Endothelial cell of umbilical vein (primary cell): ENCODE measurements around the gene CXXC5. TPM values are rescaled to one million over a fixed set of nuclear protein-coding genes. Genes with fewer than 3 reads are reported as not detected.

Source experiments
- BruUV-seq: library from RNA; stranded (reverse); fragments of 400-500 nt; replicated peaks from 2 replicates; lab custom pipeline; 2021; lab: Mats Ljungman, UMichigan
- CTCF ChIA-PET: fragments of 300-600, 350-600 bp; sonication (Branson Sonifier 250); formaldehyde crosslinking; loops from one replicate; lab custom pipeline; 2021; ENCODE audit warnings: antibody characterized with exemption, inconsistent platforms; lab: Charles Lee
- POLR2A ChIA-PET: fragments of 300-600, 350-600 bp; sonication (Branson Sonifier 250); formaldehyde crosslinking; loops from one replicate; lab custom pipeline; 2021; ENCODE audit warnings: antibody characterized with exemption, inconsistent platforms; lab: Charles Lee
- DNase-seq: peaks from one replicate; pipeline ENCODE4 v3.0.0-alpha.2; 2011; ENCODE audit warnings: low read depth, low spot score
- FAIRE-seq: peaks from 2 replicates; lab custom pipeline; 2011; peaks lifted over from hg19 to GRCh38; lab: Jason Lieb, UNC
- H2AFZ ChIP-seq: 2 replicates; pipeline ENCODE4 v1.6.0; 2012; ENCODE audit warnings: low read depth, low read length, control low read depth, inconsistent platforms
- H3K27ac ChIP-seq: 2 replicates; pipeline ENCODE4 v1.5.1; 2011; ENCODE audit warnings: low read depth, mild to moderate bottlenecking, control low read depth, low read length, moderate library complexity; ENCODE audit not compliant: insufficient read depth
- H3K27me3 ChIP-seq, 2 experiments: 2 replicates each; pipeline versions ENCODE4 v1.6.0 to v1.6.1; 2011; ENCODE audit warnings: low read length in 2 of 2, mixed read lengths in 1 of 2; ENCODE audit not compliant: control insufficient read depth in 2 of 2, insufficient read depth in 2 of 2
- H3K36me3 ChIP-seq, 2 experiments: 2 replicates in 1 of 2; 3 replicates in 1 of 2; pipeline ENCODE4 v1.5.1; 2011; ENCODE audit warnings: low read length in 2 of 2, mild to moderate bottlenecking in 1 of 2, moderate library complexity in 1 of 2; ENCODE audit not compliant: control insufficient read depth in 2 of 2, insufficient read depth in 2 of 2; ENCODE audit errors: extremely low read depth in 1 of 2
- H3K4me1 ChIP-seq: 3 replicates; pipeline ENCODE4 v1.5.1; 2011; ENCODE audit warnings: mild to moderate bottlenecking, low read length; ENCODE audit not compliant: control insufficient read depth, insufficient read depth; ENCODE audit errors: extremely low read depth
- H3K4me2 ChIP-seq: 2 replicates; pipeline ENCODE4 v1.6.1; 2011; ENCODE audit warnings: low read length, control low read depth, mixed read lengths; ENCODE audit not compliant: insufficient read depth
- H3K4me3 ChIP-seq, 3 experiments: fragments of 200-600 bp in 1 of 3; sonication (generic), shearing (Covaris generic) in 1 of 3; replicated peaks in 1 of 3; 2 replicates each; pipeline ENCODE4 v1.5.1; 2011 to 2016; ENCODE audit warnings: control low read depth in 3 of 3, low read length in 3 of 3, mild to moderate bottlenecking in 2 of 3, inconsistent platforms in 1 of 3, low read depth in 1 of 3, moderate library complexity in 1 of 3; ENCODE audit not compliant: insufficient read depth in 1 of 3
- H3K79me2 ChIP-seq: 2 replicates; pipeline ENCODE4 v1.6.0; 2012; ENCODE audit warnings: low read length, inconsistent platforms; ENCODE audit not compliant: control insufficient read depth, insufficient read depth
- H3K9ac ChIP-seq: replicated peaks from 2 replicates; pipeline ENCODE3; 2011; ENCODE audit warnings: low read length, control low read depth; ENCODE audit not compliant: insufficient read depth; ENCODE audit errors: extremely low read depth
- H3K9me1 ChIP-seq: replicated peaks from 3 replicates; pipeline ENCODE4 v1.6.0; 2011; ENCODE audit warnings: mild to moderate bottlenecking, low read length; ENCODE audit not compliant: control insufficient read depth, insufficient read depth; ENCODE audit errors: extremely low read depth
- H3K9me3 ChIP-seq: replicated peaks from 2 replicates; pipeline ENCODE4 v1.5.1; 2012; ENCODE audit warnings: low read length, inconsistent platforms; ENCODE audit not compliant: control insufficient read depth, insufficient read depth
- H4K20me1 ChIP-seq: replicated peaks from 2 replicates; pipeline ENCODE3; 2011; ENCODE audit warnings: mild to moderate bottlenecking, low read length; ENCODE audit not compliant: control insufficient read depth, insufficient read depth; ENCODE audit errors: extremely low read depth
- EZH2 ChIP-seq: IDR thresholded peaks from 2 replicates; pipeline ENCODE4 v1.6.1; 2012; ENCODE audit warnings: borderline replicate concordance, low read depth, mild to moderate bottlenecking, moderate library complexity, low read length, inconsistent platforms; ENCODE audit not compliant: severe bottlenecking
- FOS ChIP-seq: IDR thresholded peaks from 2 replicates; pipeline ENCODE4 v1.6.1; 2011; ENCODE audit warnings: mild to moderate bottlenecking, low read length, moderate library complexity, borderline replicate concordance; ENCODE audit not compliant: insufficient read depth
- GATA2 ChIP-seq: IDR thresholded peaks from 2 replicates; pipeline ENCODE4 v1.7.0; 2011; ENCODE audit warnings: low read depth, mild to moderate bottlenecking, moderate library complexity, mixed read lengths, low read length; ENCODE audit not compliant: insufficient read length, insufficient read depth
- JUN ChIP-seq: IDR thresholded peaks from 2 replicates; pipeline ENCODE4 v1.6.1; 2011; ENCODE audit warnings: borderline replicate concordance, low read depth; ENCODE audit not compliant: insufficient read length, insufficient read depth
- MAX ChIP-seq: IDR thresholded peaks from 2 replicates; pipeline ENCODE4 v1.6.1; 2011; ENCODE audit not compliant: insufficient read depth, insufficient read length
- MYC ChIP-seq: IDR thresholded peaks from one replicate; pipeline ENCODE4 v1.6.1; 2011; ENCODE audit warnings: mild to moderate bottlenecking, low read depth, low read length
- POLR2A ChIP-seq: IDR thresholded peaks from 2 replicates; pipeline ENCODE4 v1.6.1; 2012; ENCODE audit warnings: low read depth, mild to moderate bottlenecking, control low read depth, low read length
- POLR2AphosphoS5 ChIP-seq: IDR thresholded peaks from 2 replicates; pipeline ENCODE4 v1.6.1; 2012; ENCODE audit warnings: low read depth, mild to moderate bottlenecking, control low read depth, low read length, moderate library complexity; ENCODE audit not compliant: insufficient read depth
- dilution Hi-C: fragments of 300-500 bp; cut with MboI; formaldehyde crosslinking; loops from one replicate; pipeline ENCODE4 v1.15.0; 2019; ENCODE audit warnings: low sequenced_read_pairs; ENCODE audit not compliant: extremely low pct_ligation_motif_present
- intact Hi-C: fragments of 100-400 bp; cut with micrococcal nuclease; formaldehyde crosslinking; loops from one replicate; pipeline ENCODE4 v1.10.0; 2022
- polyA plus RNA-seq, 4 experiments: library from polyadenylated mRNA; depleted of rRNA in 3 of 4; stranded (reverse) in 3 of 4; unstranded in 1 of 4; fragments of >200 nt; gene quantifications; 2 replicates each; pipeline versions ENCODE4 v1.2.1 to v1.2.3, GENCODE V29; 2011 to 2012; ENCODE audit warnings: missing spikeins in 1 of 4
- total RNA-seq: library from RNA; stranded (reverse); gene quantifications from 2 replicates; pipeline ENCODE4 v1.2.3, GENCODE V29; 2021
- TF ChIP-seq, protein P1 (sequence below), 2 donors: IDR thresholded peaks; 1 replicate in 1 of 2; 2 replicates in 1 of 2; pipeline ENCODE4 v1.5.1; 2011; ENCODE audit warnings: low read length in 2 of 2, mild to moderate bottlenecking in 2 of 2, moderate library complexity in 2 of 2, control low read depth in 1 of 2, inconsistent platforms in 1 of 2, low read depth in 1 of 2; ENCODE audit not compliant: insufficient read depth in 1 of 2; ENCODE audit errors: extremely low read depth in 1 of 2

The CXXC5 gene
- total and polyA plus RNA-seq, 2 donors (not counting 3 experiments of a cell fraction or from before 2014, with no cell fraction given) = 2.7 to 5.5 TPM

DNA sequence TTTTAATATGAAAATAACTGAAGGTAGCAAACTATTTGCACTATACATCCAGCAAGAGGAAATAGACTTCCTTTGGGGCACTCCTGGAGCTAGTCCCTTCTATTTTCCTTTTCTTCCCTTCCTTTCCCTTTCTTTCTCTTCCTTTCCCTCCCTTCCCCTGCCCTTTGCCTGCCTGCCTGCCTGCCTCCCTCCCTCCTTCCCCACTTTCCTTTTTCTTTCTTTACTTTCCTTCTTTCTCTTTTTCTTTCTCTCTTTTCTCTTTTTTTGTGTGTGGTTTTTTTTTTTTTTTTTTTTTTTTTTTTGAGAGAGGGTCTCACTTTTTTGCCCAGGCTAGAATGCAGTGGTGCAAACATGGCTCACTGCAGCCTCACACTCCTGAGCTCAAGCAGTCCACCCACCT lies 17.3 kb upstream of the CXXC5 start:
- dilution Hi-C loops = no loop called here
- no peak overlapping the region for H3K27ac ChIP-seq
- CTCF ChIA-PET = interaction anchor here (0.5 to 10.3 kb wide), 6 partner anchors 15 to 338 kb away, joined by 3 to 240 read pairs (median 6); no protein-coding TSS in a partner anchor

More for the DNA sequence above, 17.3 kb upstream of the CXXC5 start:
- DNase-seq = no peak
- H3K4me1 ChIP-seq = peaks cover 6% of the 10 kb centered on the region
- H3K4me2 ChIP-seq = no peak overlapping the region
- POLR2A ChIA-PET = interaction anchor here (0.9 kb wide), 1 partner anchor 68 kb away, joined by 3 read pairs; no protein-coding TSS in a partner anchor
- intact Hi-C loops = no loop called here
- no TSS peak for BruUV-seq
- H2AFZ ChIP-seq = no peak overlapping the region
- H3K9me1 ChIP-seq = no peaks in the 10 kb centered on the region
- TF ChIP-seq POLR2AphosphoS5 (no peak), POLR2A (no peak), FOS (no peak), GATA2 (no peak), EZH2 (no peak), MYC (no peak), JUN (no peak), MAX (no peak)
- TF ChIP-seq, protein P1, sequence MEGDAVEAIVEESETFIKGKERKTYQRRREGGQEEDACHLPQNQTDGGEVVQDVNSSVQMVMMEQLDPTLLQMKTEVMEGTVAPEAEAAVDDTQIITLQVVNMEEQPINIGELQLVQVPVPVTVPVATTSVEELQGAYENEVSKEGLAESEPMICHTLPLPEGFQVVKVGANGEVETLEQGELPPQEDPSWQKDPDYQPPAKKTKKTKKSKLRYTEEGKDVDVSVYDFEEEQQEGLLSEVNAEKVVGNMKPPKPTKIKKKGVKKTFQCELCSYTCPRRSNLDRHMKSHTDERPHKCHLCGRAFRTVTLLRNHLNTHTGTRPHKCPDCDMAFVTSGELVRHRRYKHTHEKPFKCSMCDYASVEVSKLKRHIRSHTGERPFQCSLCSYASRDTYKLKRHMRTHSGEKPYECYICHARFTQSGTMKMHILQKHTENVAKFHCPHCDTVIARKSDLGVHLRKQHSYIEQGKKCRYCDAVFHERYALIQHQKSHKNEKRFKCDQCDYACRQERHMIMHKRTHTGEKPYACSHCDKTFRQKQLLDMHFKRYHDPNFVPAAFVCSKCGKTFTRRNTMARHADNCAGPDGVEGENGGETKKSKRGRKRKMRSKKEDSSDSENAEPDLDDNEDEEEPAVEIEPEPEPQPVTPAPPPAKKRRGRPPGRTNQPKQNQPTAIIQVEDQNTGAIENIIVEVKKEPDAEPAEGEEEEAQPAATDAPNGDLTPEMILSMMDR (IDR thresholded peaks at IDR 0.05; ENCODE audit: extremely low read depth in 1 of 2, insufficient read depth in 1 of 2, low read depth in 1 of 2, low read length in 2 of 2) = no peak
- H3K9ac ChIP-seq = no peak overlapping the region
- H3K27me3 ChIP-seq = no peaks in the 10 kb centered on the region
- no peaks in the 10 kb centered on the region for H3K9me3 ChIP-seq
- no peak overlapping the region for H3K4me3 ChIP-seq
- FAIRE-seq = no peak
- H3K79me2 ChIP-seq = no peaks in the 10 kb centered on the region
- H3K36me3 ChIP-seq = peaks cover 22 to 26% of the 10 kb centered on the region in 2 experiments
- peaks cover 2% of the 10 kb centered on the region for H4K20me1 ChIP-seq
